ENCODE data around the gene ATP11A. TPM values are rescaled to one million over a fixed set of nuclear protein-coding genes. Genes with fewer than 3 reads are reported as not detected.

Gene ATP11A
- total and polyA plus RNA-seq, 7 donors, result 3.9 to 48.6 (median 26.4) TPM

DNA sequence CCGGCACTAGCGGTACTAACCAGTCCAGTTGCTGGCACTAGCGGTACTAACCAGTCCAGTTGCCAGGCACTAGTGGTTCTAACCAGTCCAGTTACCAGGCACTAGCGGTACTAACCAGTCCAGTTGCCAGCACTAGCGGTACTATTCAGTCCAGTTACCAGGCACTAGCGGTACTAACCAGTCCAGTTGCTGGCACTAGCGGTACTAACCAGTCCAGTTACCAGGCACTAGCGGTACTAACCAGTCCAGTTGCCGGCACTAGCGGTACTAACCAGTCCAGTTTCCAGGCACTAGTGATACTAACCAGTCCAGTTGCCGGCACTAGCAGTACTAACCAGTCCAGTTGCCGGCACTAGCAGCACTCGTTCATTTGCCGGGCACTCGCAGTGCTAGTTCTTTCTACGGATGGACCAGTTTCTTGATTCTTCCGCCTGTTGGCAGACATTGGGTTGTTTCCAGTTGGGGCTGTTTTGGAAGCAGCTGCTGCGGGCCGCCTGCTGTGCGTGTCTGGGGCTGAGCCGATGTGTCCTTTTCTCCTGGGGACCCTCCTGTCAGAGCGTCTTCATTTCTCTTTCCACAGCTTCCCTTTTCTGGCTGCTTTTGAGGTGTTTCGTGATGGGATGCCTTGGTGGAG, 155.8 kb downstream of the ATP11A start:
- no peaks in the 10 kb centered on the region for H3K4me1 ChIP-seq
- 71 to 84% (median 77%) methylated on average over 13 to 23 of the region's 23 CpGs for WGBS, 3 donors
- no peak overlapping the region for H3K27ac ChIP-seq
- ATAC-seq, result no peak
- no peaks in the 10 kb centered on the region for H3K27me3 ChIP-seq (ENCODE audit: insufficient read depth in 3 of 3, low read length in 2 of 3)
- H3K4me3 ChIP-seq, result no peak overlapping the region
- DNase-seq, result no peak
- peaks cover 0 to 34% of the 10 kb centered on the region in 2 donors for H3K36me3 ChIP-seq (ENCODE audit: insufficient read depth in 1 of 2, low read depth in 1 of 2)
- intact Hi-C loops (cut with DNase I), result no loop called here
- H3K9me3 ChIP-seq, result peaks cover 7% of the 10 kb centered on the region
- TF ChIP-seq, protein P1, sequence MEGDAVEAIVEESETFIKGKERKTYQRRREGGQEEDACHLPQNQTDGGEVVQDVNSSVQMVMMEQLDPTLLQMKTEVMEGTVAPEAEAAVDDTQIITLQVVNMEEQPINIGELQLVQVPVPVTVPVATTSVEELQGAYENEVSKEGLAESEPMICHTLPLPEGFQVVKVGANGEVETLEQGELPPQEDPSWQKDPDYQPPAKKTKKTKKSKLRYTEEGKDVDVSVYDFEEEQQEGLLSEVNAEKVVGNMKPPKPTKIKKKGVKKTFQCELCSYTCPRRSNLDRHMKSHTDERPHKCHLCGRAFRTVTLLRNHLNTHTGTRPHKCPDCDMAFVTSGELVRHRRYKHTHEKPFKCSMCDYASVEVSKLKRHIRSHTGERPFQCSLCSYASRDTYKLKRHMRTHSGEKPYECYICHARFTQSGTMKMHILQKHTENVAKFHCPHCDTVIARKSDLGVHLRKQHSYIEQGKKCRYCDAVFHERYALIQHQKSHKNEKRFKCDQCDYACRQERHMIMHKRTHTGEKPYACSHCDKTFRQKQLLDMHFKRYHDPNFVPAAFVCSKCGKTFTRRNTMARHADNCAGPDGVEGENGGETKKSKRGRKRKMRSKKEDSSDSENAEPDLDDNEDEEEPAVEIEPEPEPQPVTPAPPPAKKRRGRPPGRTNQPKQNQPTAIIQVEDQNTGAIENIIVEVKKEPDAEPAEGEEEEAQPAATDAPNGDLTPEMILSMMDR (IDR thresholded peaks at IDR 0.05), result no peak

- no peak overlapping the region for H3K4me3 ChIP-seq
- WGBS, 3 donors, result 92 to 95% (median 94%) methylated on average over 23 of the region's 23 CpGs
- no peaks in the 10 kb centered on the region for H3K4me1 ChIP-seq
- no peak for ATAC-seq
- peaks cover 0 to 41% of the 10 kb centered on the region in 2 donors for H3K36me3 ChIP-seq (ENCODE audit: insufficient read depth in 1 of 2, low read depth in 1 of 2)
- peaks cover 7% of the 10 kb centered on the region for H3K9me3 ChIP-seq
- H3K27ac ChIP-seq, result no peak overlapping the region
- DNase-seq, result no peak
- TF ChIP-seq, protein P1 (IDR thresholded peaks at IDR 0.05), result no peak
- intact Hi-C loops (cut with DNase I), result no loop called here
- H3K27me3 ChIP-seq (ENCODE audit: insufficient read depth in 3 of 3, low read length in 2 of 3), result no peaks in the 10 kb centered on the region
These were observed 156.7 kb downstream of the ATP11A start for GRCh38 chr13:112846411-112847115.

GRCh38 chr13:112849500-112849899, 159.7 kb downstream of the ATP11A start:
- TF ChIP-seq, protein P1 (IDR thresholded peaks at IDR 0.05), result no peak
- no peaks in the 10 kb centered on the region for H3K27me3 ChIP-seq (ENCODE audit: insufficient read depth in 3 of 3, low read length in 2 of 3)
- no peak overlapping the region for H3K27ac ChIP-seq
- intact Hi-C loops (cut with DNase I), result no loop called here
- H3K36me3 ChIP-seq (ENCODE audit: insufficient read depth in 1 of 2, low read depth in 1 of 2), result peaks cover 0 to 56% of the 10 kb centered on the region in 2 donors
- DNase-seq, result no peak
- H3K4me3 ChIP-seq, result no peak overlapping the region
- no peak for ATAC-seq
- H3K9me3 ChIP-seq, result peaks cover 7% of the 10 kb centered on the region
- H3K4me1 ChIP-seq, result no peaks in the 10 kb centered on the region
- 53 to 57% (median 57%) methylated on average over 6 of the region's 6 CpGs for WGBS, 3 donors

- ATAC-seq (no peak), DNase-seq (no peak)
- Histone ChIP-seq H3K27me3 (ENCODE audit: insufficient read depth in 3 of 3, low read length in 2 of 3) (no peaks in the 10 kb centered on the region), H3K27ac (no peak overlapping the region), H3K4me3 (no peak overlapping the region), H3K4me1 (no peaks in the 10 kb centered on the region), H3K9me3 (peaks cover 7% of the 10 kb centered on the region), H3K36me3 (ENCODE audit: insufficient read depth in 1 of 2, low read depth in 1 of 2) (peaks cover 0 to 63% of the 10 kb centered on the region in 2 donors)
- WGBS, 3 donors, result 98 to 99% (median 98%) methylated on average over 6 of the region's 6 CpGs
- intact Hi-C loops (cut with DNase I), result no loop called here
- TF ChIP-seq, protein P1 (IDR thresholded peaks at IDR 0.05), result no peak
These were observed 160.4 kb downstream of the ATP11A start for GRCh38 chr13:112850273-112850672.

All from psoas muscle (tissue), 8 donors.